OCI-LY1 (cell line): ENCODE results near the gene ZNF555.

Experiments
- H2AFZ ChIP-seq: fragments of 200-600 bp; sonication (generic), shearing (Covaris generic); 2 replicates; pipeline ENCODE4 v1.6.0; 2014; ENCODE audit warnings: antibody characterized with exemption, mild to moderate bottlenecking, low read length
- H3F3A ChIP-seq: fragments of 200-600 bp; sonication (generic), shearing (Covaris generic); 2 replicates; pipeline ENCODE4 v1.6.0; 2014; ENCODE audit warnings: mild to moderate bottlenecking, antibody characterized with exemption, low read length, moderate library complexity; ENCODE audit not compliant: insufficient read depth
- H3K27ac ChIP-seq: fragments of 200-600 bp; sonication (generic); 2 replicates; pipeline ENCODE4 v1.5.1; 2014; ENCODE audit warnings: low read length, mixed run types, mild to moderate bottlenecking, low read depth; ENCODE audit not compliant: poor library complexity, severe bottlenecking
- H3K27me3 ChIP-seq: fragments of 200-600 bp; sonication (generic); 2 replicates; pipeline ENCODE4 v1.6.0; 2014; ENCODE audit warnings: antibody characterized with exemption, mild to moderate bottlenecking, low read length, moderate library complexity; ENCODE audit not compliant: insufficient read depth
- H3K36me3 ChIP-seq: fragments of 200-600 bp; sonication (generic); 2 replicates; pipeline ENCODE4 v1.6.1; 2014; ENCODE audit warnings: mild to moderate bottlenecking, antibody characterized with exemption, low read length, moderate library complexity, mixed read lengths; ENCODE audit not compliant: insufficient read depth
- H3K4me1 ChIP-seq: fragments of 200-600 bp; sonication (generic); 2 replicates; pipeline ENCODE4 v1.5.1; 2014; ENCODE audit warnings: mild to moderate bottlenecking, low read length, moderate library complexity; ENCODE audit not compliant: insufficient read depth, severe bottlenecking
- H3K4me2 ChIP-seq: fragments of 200-600 bp; sonication (generic), shearing (Covaris generic); 2 replicates; pipeline ENCODE4 v1.6.1; 2014; ENCODE audit warnings: low read length
- H3K4me3 ChIP-seq: fragments of 200-600 bp; sonication (generic); 2 replicates; pipeline ENCODE4 v1.5.1; 2014; ENCODE audit warnings: low read length, low read depth, mild to moderate bottlenecking, mixed read lengths; ENCODE audit not compliant: poor library complexity, severe bottlenecking
- H3K79me2 ChIP-seq: fragments of 200-600 bp; shearing (Covaris generic); 2 replicates; pipeline ENCODE4 v1.6.1; 2016; ENCODE audit warnings: mixed run types, low read length, mixed read lengths; ENCODE audit not compliant: insufficient read depth
- H3K9ac ChIP-seq: fragments of 200-600 bp; sonication (generic), shearing (Covaris generic); 2 replicates; pipeline ENCODE4 v1.6.1; 2014; ENCODE audit warnings: mild to moderate bottlenecking, low read length, mixed read lengths
- H3K9me2 ChIP-seq: fragments of 200-600 bp; sonication (generic), shearing (Covaris generic); 2 replicates; pipeline ENCODE4 v1.6.1; 2014; ENCODE audit warnings: low read depth, mild to moderate bottlenecking, low read length, mixed read lengths
- H3K9me3 ChIP-seq: fragments of 200-600 bp; shearing (Covaris generic); 2 replicates; pipeline ENCODE4 v1.6.1; 2014; ENCODE audit warnings: low read length, mixed read lengths
- H4K20me1 ChIP-seq: fragments of 200-600 bp; sonication (generic), shearing (Covaris generic); 2 replicates; pipeline ENCODE4 v1.6.0; 2016; ENCODE audit warnings: mild to moderate bottlenecking, low read length; ENCODE audit not compliant: insufficient read depth
- CTCF ChIP-seq: fragments of 200-600 bp; sonication (generic), shearing (Covaris generic); IDR thresholded peaks from 2 replicates; pipeline ENCODE4 v1.5.1; 2017; ENCODE audit warnings: mild to moderate bottlenecking, antibody characterized with exemption, low read length, moderate library complexity, mixed read lengths
- EZH2 ChIP-seq: fragments of 200-600 bp; sonication (generic), shearing (Covaris generic); IDR thresholded peaks from 2 replicates; pipeline ENCODE4 v1.8.0; 2017; ENCODE audit warnings: borderline replicate concordance, mixed run types, mild to moderate bottlenecking, antibody characterized with exemption, low read length, moderate library complexity, mixed read lengths

ZNF555 gene

GRCh38 chr19:2852598-2852997, 11.3 kb downstream of the ZNF555 start:
- no peak overlapping the region for H3K4me3 ChIP-seq
- no peaks in the 10 kb centered on the region for H3K79me2 ChIP-seq
- H3K27me3 ChIP-seq = no peaks in the 10 kb centered on the region
- no peak overlapping the region for H3K27ac ChIP-seq
- H3K4me1 ChIP-seq = no peaks in the 10 kb centered on the region
- no peaks in the 10 kb centered on the region for H3K9me2 ChIP-seq
- H3K9me3 ChIP-seq = peaks cover 50% of the 10 kb centered on the region
- H2AFZ ChIP-seq = no peak overlapping the region
- peaks cover 27% of the 10 kb centered on the region for H3K36me3 ChIP-seq
- H3K9ac ChIP-seq = no peak overlapping the region
- H3K4me2 ChIP-seq = no peak overlapping the region
- no peaks in the 10 kb centered on the region for H4K20me1 ChIP-seq
- TF ChIP-seq CTCF (no peak), EZH2 (no peak)
- no peaks in the 10 kb centered on the region for H3F3A ChIP-seq

GRCh38 chr19:2853015-2853606, 11.8 kb downstream of the ZNF555 start:
- Histone ChIP-seq H3K4me2 (no peak overlapping the region), H3K9me3 (peaks cover 50% of the 10 kb centered on the region), H2AFZ (no peak overlapping the region), H3K36me3 (peaks cover 27% of the 10 kb centered on the region), H4K20me1 (no peaks in the 10 kb centered on the region), H3K79me2 (no peaks in the 10 kb centered on the region), H3K4me3 (no peak overlapping the region), H3K9ac (no peak overlapping the region), H3F3A (no peaks in the 10 kb centered on the region), H3K4me1 (no peaks in the 10 kb centered on the region), H3K27me3 (no peaks in the 10 kb centered on the region), H3K27ac (no peak overlapping the region), H3K9me2 (no peaks in the 10 kb centered on the region)
- no peak for TF ChIP-seq EZH2

GRCh38 chr19:2854849-2855248, 13.6 kb downstream of the ZNF555 start:
- Histone ChIP-seq H3F3A (no peaks in the 10 kb centered on the region), H2AFZ (no peak overlapping the region), H3K9me3 (peaks cover 45% of the 10 kb centered on the region), H4K20me1 (no peaks in the 10 kb centered on the region), H3K4me1 (no peaks in the 10 kb centered on the region), H3K79me2 (no peaks in the 10 kb centered on the region), H3K9ac (no peak overlapping the region), H3K4me2 (no peak overlapping the region), H3K27me3 (no peaks in the 10 kb centered on the region), H3K36me3 (peaks cover 27% of the 10 kb centered on the region), H3K9me2 (no peaks in the 10 kb centered on the region), H3K4me3 (no peak overlapping the region), H3K27ac (no peak overlapping the region)
- TF ChIP-seq CTCF = no peak
- no peak for TF ChIP-seq EZH2

GRCh38 chr19:2856457-2857050, 15.3 kb downstream of the ZNF555 start:
- Histone ChIP-seq H3K4me1 (no peaks in the 10 kb centered on the region), H3K36me3 (peaks cover 22% of the 10 kb centered on the region), H2AFZ (no peak overlapping the region), H3K9ac (no peak overlapping the region), H3K9me2 (no peaks in the 10 kb centered on the region), H3F3A (no peaks in the 10 kb centered on the region), H3K4me2 (no peak overlapping the region), H3K27ac (no peak overlapping the region), H3K79me2 (no peaks in the 10 kb centered on the region), H3K27me3 (no peaks in the 10 kb centered on the region), H3K9me3 (peaks cover 35% of the 10 kb centered on the region), H3K4me3 (no peak overlapping the region), H4K20me1 (no peaks in the 10 kb centered on the region)
- TF ChIP-seq CTCF (no peak), EZH2 (no peak)
